Osteoblast (primary cell): ENCODE data around the gene FBXL7. TPM values are rescaled to one million over a fixed set of nuclear protein-coding genes. Genes with fewer than 3 reads are reported as not detected.

Experiments used
- DNase-seq: peaks from one replicate; pipeline ENCODE4 v3.0.0; 2011; ENCODE audit warnings: low spot score, mixed read lengths; ENCODE audit not compliant: insufficient read length; ENCODE audit errors: missing footprints
- H2AFZ ChIP-seq: 2 replicates; pipeline ENCODE4 v1.6.0; 2011; ENCODE audit warnings: mild to moderate bottlenecking, low read length
- H3K27ac ChIP-seq: 2 replicates; pipeline ENCODE4 v1.5.1; 2011; ENCODE audit warnings: mild to moderate bottlenecking, low read depth, low read length, moderate library complexity
- H3K27me3 ChIP-seq: 2 replicates; pipeline ENCODE4 v1.6.0; 2012; ENCODE audit warnings: mild to moderate bottlenecking, control low read depth, inconsistent platforms, low read length, moderate library complexity; ENCODE audit not compliant: insufficient read depth
- H3K36me3 ChIP-seq: 2 replicates; pipeline ENCODE4 v1.5.1; 2011; ENCODE audit warnings: mild to moderate bottlenecking, low read length, control low read depth, moderate library complexity; ENCODE audit not compliant: insufficient read depth
- H3K4me1 ChIP-seq: 2 replicates; pipeline ENCODE4 v1.5.1; 2011; ENCODE audit warnings: mild to moderate bottlenecking, low read length, control low read depth, moderate library complexity; ENCODE audit not compliant: insufficient read depth
- H3K4me2 ChIP-seq: 2 replicates; pipeline ENCODE4 v1.6.0; 2011; ENCODE audit warnings: mild to moderate bottlenecking, low read length; ENCODE audit not compliant: insufficient read depth
- H3K4me3 ChIP-seq: fragments of 200-600 bp; sonication (generic); 3 replicates; pipeline ENCODE4 v1.5.1; 2012; ENCODE audit warnings: mild to moderate bottlenecking, low read length, inconsistent platforms; ENCODE audit not compliant: insufficient read depth
- H3K79me2 ChIP-seq: 2 replicates; pipeline ENCODE4 v1.6.0; 2012; ENCODE audit warnings: mild to moderate bottlenecking, low read length, control low read depth, inconsistent platforms; ENCODE audit not compliant: insufficient read depth
- H3K9me3 ChIP-seq: 2 replicates; pipeline ENCODE4 v1.5.1; 2011; ENCODE audit warnings: low read depth, low read length, control low read depth
- H4K20me1 ChIP-seq: 2 replicates; pipeline ENCODE4 v1.6.0; 2012; ENCODE audit warnings: mild to moderate bottlenecking, low read length, control low read depth; ENCODE audit not compliant: insufficient read depth
- CTCF ChIP-seq: IDR thresholded peaks from 2 replicates; pipeline ENCODE4 v1.5.1; 2011; ENCODE audit warnings: mild to moderate bottlenecking, low read depth, low read length, moderate library complexity; ENCODE audit errors: extremely low read depth
- total RNA-seq: library from RNA; depleted of rRNA; stranded (reverse); fragments of >200 nt; gene quantifications from 2 replicates; pipeline ENCODE4 v1.2.3, GENCODE V29; 2012

The FBXL7 gene
- total RNA-seq, 1 donor, result 13.4 TPM

GRCh38 chr5:15774632-15775031 is 274.7 kb downstream of the FBXL7 start:
- Histone ChIP-seq H3K36me3 (no peaks in the 10 kb centered on the region), H3K4me2 (no peak overlapping the region), H3K4me3 (no peak overlapping the region), H2AFZ (no peak overlapping the region), H3K79me2 (no peaks in the 10 kb centered on the region), H3K9me3 (no peaks in the 10 kb centered on the region), H3K27ac (no peak overlapping the region), H4K20me1 (peaks cover 30% of the 10 kb centered on the region), H3K27me3 (no peaks in the 10 kb centered on the region), H3K4me1 (no peaks in the 10 kb centered on the region)
- TF ChIP-seq CTCF, result no peak
- no peak for DNase-seq

GRCh38 chr5:15776346-15776745 is 276.4 kb downstream of the FBXL7 start:
- Histone ChIP-seq H3K4me1 (no peaks in the 10 kb centered on the region), H3K36me3 (no peaks in the 10 kb centered on the region), H3K27ac (no peak overlapping the region), H3K27me3 (no peaks in the 10 kb centered on the region), H3K4me3 (no peak overlapping the region), H4K20me1 (peaks cover 35% of the 10 kb centered on the region), H3K9me3 (no peaks in the 10 kb centered on the region), H3K79me2 (no peaks in the 10 kb centered on the region), H2AFZ (no peak overlapping the region), H3K4me2 (no peak overlapping the region)
- DNase-seq, result no peak
- TF ChIP-seq CTCF, result no peak

GRCh38 chr5:15783734-15784133 is 283.8 kb downstream of the FBXL7 start:
- no peak for TF ChIP-seq CTCF

GRCh38 chr5:15785531-15785981 is 285.6 kb downstream of the FBXL7 start:
- H3K4me2 ChIP-seq, result no peak overlapping the region
- H3K79me2 ChIP-seq, result peaks cover 7% of the 10 kb centered on the region
- peak; percentile 13 for DNase-seq
- no peaks in the 10 kb centered on the region for H3K9me3 ChIP-seq
- no peak overlapping the region for H3K4me3 ChIP-seq
- H3K27me3 ChIP-seq, result no peaks in the 10 kb centered on the region
- H2AFZ ChIP-seq, result no peak overlapping the region
- H3K27ac ChIP-seq, result no peak overlapping the region
- no peaks in the 10 kb centered on the region for H3K36me3 ChIP-seq
- no peaks in the 10 kb centered on the region for H3K4me1 ChIP-seq
- no peak for TF ChIP-seq CTCF
- peaks cover 22% of the 10 kb centered on the region for H4K20me1 ChIP-seq

More at GRCh38 chr5:15783734-15784133, 283.8 kb downstream of the FBXL7 start:
- no peak for DNase-seq
- Histone ChIP-seq H3K4me3 (no peak overlapping the region), H3K27ac (no peak overlapping the region), H3K4me1 (no peaks in the 10 kb centered on the region), H3K9me3 (no peaks in the 10 kb centered on the region), H3K27me3 (no peaks in the 10 kb centered on the region), H3K79me2 (peaks cover 4% of the 10 kb centered on the region), H3K36me3 (no peaks in the 10 kb centered on the region), H2AFZ (no peak overlapping the region), H4K20me1 (peaks cover 18% of the 10 kb centered on the region), H3K4me2 (no peak overlapping the region)
